NCI-H2107 treated with DMSO at 0.1 percent for 48 hours (cell line): ENCODE results near the gene ZCCHC7.

Experiments
- DNase-seq: peaks from one replicate; lab custom pipeline; 2025; ENCODE audit not compliant: unreplicated experiment; lab: John Stamatoyannopoulos, UW

The ZCCHC7 gene

GRCh38 chr9:37246826-37247225, 126.5 kb downstream of the ZCCHC7 start:
- no peak for DNase-seq

DNA sequence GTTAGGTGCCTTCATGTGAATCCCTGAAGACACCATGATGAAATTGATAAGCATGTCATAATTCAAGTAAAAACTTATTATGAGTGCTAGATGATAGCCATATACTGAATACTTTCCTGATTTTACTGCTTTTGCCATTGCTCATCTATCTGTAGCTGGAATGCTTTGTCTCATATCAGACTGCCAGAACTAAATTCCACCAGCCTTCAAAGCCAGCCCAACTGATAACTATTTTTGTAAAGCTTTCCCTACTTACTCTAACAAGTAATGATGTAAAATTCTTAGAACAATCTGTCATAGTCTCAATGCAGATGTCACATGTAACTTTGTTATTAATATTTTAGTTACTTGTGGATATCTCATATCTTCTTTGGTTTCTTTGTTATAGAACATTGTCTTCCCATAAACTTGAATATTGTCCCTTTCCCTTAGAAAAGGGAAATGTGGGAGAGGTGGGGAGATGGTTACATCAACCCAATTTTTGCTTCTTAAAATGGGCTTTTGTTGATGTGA, 128.3 kb downstream of the ZCCHC7 start:
- no peak for DNase-seq

DNA sequence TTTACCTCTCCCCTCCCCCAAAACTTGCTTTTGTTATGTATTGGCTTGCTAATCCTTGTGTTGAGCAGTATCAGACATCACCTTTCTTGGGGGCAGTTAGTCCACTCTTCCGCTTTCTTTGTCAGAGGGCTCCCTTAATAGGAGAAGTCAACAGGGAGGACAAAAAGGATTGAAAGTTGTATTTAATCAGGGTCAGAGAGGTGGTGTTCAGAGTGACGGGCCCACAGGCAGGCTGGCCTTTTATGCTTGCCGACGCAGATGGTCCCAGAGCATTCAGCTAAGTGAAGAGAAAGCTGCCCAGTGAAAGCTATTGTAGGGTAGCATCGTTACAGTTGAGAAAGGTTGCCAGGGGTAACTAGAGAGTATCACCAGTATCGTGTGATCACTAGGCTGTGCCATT, 131.1 kb downstream of the ZCCHC7 start:
- DNase-seq = no peak

GRCh38 chr9:37253377-37253937, 133.1 kb downstream of the ZCCHC7 start:
- no peak for DNase-seq

DNA sequence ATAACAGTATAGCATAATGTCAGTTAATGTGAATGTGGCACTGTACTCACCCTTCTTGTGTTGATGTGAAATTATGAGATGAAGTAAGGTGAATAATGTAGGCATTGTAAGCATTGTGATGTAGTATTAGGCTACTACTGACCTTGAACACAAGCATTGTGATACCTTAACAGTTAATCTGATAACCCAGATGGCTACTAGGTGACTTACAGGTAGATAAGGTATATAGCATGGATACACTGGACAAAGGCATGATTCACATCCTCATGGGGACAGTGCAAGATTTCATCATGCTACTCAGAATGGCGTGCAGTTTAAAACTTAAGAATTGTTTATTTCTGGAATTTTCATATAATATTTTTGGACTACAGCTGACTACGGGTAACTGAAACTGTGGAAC, 134.8 kb downstream of the ZCCHC7 start:
- no peak for DNase-seq

DNA sequence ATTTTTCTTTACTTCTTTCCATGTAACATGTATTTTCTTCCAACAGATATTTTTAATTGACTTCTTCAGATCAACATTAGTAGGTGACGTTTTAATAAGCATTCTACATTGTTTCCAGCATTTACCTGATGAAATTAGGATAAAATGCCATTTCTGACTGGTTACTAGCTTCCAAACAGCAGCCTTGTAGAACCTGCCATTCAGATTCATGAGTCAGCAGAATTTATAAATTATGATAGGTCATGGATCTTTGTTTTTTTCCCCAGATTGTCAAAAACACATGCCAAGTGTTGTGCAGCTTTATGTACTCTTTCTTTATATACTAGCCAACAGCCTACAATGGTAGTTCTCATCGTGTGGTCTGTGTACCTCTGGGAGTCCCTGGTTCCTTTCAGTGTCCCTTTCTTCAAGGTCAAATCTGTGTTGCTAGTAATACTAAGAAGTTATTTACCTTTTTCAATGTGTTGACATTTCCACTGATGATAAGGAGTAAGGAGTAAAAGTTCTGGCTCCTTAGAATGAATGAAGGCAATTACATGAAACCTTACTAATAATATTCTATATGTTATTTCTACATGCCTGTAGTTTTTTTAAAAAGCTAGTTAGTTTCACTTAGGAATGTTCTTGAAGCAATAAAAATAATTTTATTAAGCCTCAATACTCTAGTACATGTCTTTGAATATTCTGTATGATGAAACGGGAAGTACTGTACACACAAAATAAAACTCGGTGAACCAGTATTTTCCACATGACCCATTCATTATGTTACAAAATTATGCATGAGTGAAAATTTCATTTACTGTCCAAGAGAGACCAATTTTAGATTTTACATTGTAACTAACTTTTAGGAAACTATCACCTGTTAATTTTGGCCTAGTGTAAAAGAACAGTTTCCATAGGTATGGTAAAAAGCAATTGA, 135.8 kb downstream of the ZCCHC7 start:
- DNase-seq = no peak

- DNase-seq = no peak
These were observed 139.6 kb downstream of the ZCCHC7 start for GRCh38 chr9:37259951-37260350.

DNA sequence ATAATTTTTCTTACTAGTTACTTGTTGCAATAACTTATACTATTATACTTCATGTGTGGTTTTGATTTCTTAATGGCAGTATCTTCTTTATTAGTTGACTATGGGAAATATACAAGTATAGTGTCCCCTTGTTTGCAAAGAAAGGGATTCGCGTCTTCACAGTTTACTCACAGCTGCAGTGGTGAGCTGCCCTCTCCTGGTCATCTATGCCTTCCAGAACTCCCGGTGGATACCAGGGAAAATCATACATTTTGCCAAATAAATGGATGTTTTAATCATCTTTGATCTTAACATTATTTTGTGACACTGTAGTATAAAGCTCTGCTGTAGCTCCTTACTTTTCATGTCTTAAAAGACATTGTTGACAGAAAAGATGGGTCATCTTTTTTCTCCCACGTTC, 142.0 kb downstream of the ZCCHC7 start:
- DNase-seq = no peak

DNA sequence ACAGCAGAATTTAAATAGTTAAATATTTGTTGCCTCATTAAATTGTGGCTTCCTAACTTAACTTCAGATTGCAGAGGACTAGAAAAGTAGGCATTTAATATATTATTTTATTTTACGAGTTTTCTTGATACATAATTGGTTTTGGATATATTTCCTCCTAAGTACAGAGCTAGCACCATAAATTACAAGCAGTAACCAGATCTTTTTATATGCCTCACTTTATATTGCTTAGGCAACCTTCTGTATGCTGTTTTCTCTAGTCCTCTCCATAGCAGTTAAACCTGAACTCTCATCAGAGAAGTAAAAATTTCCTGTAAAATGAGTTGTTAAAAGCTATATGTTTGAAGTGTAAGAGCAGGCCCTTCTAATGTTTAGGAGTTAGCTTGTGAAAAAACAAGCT, 144.2 kb downstream of the ZCCHC7 start:
- no peak for DNase-seq

DNA sequence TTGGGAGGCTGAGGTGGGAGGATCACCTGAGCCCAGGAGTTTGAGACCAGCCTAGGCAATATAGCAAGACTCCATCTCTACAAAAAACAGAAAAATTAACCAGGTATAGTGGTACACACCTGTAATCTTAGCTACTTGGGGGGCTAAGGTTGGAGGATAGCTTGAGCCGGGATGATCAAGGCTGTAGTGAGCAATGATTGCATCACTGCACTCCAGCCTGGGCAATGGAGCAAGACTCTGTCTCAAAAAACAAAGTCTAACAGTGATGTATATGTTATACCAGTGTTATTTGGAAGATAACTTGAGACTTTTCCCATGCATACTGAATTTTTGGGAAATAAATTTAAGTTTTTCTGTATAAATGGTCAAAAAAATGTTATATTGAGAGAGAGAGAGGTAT, 146.3 kb downstream of the ZCCHC7 start:
- DNase-seq = no peak

GRCh38 chr9:37269221-37269620, 148.8 kb downstream of the ZCCHC7 start:
- DNase-seq = no peak

DNA sequence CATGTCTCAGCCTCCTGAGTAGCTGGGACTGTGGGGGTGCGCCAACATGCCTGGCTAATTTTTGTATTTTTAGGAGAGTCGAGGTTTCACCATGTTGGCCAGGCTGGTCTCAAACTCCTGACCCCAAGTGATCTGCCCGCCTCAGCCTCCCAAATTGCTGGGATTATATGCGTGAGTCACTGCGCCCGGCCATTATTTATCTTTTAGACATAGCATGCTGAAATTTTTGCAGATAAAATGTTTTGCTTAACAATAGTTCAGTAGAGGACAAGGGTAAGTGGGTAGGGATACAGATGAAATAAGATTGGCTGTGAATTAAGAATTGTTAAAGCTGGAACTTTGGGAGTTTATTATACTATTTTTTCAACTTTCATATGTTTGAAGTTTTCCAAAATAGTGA, 151.3 kb downstream of the ZCCHC7 start:
- no peak for DNase-seq

DNA sequence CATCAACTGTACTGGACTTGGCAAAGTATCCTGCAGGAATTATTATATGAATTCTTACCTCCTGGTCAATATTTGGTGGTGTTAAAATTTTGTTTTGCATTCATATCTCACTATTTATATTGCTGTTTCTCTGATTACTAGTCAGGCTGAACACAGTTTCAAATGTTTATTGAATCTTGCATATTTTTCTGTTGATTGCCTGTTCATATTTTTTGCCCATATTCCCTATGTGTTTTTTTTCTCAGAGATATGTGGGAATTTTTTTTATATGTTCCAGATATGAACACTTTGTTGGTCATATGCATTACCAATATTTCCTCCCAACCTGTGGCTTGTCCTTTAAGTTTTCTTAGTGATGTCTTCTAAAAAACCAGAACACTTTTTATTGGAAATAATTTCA, 153.2 kb downstream of the ZCCHC7 start:
- no peak for DNase-seq

DNA sequence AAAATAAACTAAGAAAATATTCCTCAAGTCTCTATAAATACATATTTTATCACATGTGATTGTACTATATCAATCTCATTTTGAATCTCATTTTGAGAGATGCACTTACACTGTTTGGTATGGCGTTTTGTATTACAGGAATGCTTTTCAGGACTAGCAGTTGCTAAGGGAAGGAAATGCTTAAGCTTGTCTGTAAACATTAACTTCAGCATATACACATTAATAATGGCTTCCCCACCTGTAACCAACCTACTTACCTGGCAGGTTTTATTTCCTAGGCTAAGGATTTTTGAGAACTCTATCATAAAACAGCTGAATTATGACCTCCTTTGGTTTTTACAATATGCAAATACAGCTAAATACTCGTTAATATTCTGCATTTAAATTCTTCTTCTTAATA, 161.2 kb downstream of the ZCCHC7 start:
- DNase-seq = no peak

DNA sequence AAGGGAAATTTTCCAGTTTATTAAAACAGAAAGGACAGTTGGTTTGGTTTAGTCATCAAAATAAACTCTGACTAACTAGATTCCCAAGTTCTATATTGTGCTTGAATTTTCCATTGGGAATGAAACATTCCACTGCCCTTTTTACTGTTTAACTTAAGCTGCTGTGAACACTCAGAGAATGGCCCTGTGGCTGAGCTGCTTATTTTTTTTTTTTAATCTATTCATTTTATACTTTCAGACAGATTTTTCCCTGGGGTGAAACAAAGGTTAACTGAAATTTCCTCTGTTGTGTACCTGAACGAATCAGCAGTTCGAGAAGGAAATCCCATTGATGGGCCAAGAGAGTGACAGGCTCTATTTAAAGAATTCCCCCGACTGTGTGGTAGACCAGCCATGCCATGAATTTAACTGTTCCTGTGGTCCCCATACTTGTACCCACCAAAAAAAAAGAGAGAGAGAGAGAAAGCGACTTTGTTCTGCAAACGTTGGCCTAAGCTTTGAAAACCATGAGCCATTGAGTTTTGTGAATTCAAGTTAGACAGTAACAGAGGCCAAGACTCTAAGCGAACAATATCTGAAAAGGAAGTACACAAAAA, 163.5 kb downstream of the ZCCHC7 start:
- no peak for DNase-seq

DNA sequence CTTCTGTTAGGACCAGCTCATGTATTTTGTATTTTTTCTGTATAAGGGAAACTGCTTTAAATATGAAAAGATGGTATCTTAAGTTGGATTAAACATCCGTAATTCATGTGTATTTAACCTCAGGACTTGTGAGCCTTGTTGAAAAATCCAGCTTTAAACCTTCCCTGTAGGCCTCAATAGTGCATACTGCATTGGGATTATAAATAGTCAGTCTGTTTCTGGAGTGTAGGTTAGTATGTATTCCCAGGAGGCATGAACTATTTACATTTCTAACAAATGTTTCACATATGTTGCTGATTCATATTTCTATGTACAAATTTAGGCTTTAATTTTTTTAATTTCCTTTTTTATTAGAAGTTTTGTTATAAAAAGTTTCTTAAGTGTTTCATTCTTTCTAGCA, 164.3 kb downstream of the ZCCHC7 start:
- no peak for DNase-seq

GRCh38 chr9:37286530-37287175, 166.3 kb downstream of the ZCCHC7 start:
- no peak for DNase-seq

- no peak for DNase-seq
These were observed 166.9 kb downstream of the ZCCHC7 start for GRCh38 chr9:37287317-37287716.

DNA sequence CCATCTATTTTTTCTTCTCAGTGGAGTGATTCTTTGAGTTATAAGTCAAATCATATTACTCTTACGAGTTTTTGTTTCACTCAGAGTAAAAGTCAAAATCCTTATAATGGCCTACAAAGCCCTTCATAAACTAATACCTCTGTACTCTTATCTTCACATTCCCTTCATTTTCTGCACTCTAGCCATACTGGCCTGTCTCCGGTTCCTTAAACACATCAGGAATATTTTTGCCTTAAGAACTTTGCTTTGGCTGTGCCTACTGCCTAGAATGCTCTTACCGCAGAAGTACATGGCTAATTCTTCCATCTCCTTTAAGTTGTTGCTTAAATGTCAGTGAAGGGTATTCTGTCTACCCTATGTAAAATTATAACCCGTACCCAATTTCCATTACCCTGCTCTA, 169.3 kb downstream of the ZCCHC7 start:
- no peak for DNase-seq

DNA sequence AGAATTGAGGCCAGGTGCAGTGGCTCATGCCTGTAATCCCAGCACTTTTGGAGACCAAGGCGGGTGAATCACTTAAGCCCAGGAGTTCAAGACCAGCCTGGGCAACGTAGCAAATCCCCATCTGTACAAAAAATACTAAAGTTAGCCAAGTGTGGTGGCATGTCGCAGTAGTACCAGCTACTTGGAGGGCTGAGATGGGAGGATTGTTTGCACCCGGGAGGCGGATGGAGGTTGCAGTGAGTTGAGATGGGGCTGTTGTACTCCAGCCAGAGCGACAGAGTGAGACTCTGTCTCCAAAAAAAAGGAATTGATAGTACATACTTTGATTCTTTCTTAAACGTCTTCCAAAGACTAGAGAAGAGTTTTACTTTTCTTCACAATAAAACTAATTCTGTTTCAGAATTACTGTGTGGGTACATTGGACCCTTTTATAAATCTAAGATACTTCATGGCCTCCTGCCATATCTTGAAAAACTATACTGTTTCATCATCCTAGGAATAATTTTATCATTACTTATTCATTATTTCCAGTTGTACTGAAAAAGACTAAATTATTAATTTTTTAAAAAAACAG, 170.1 kb downstream of the ZCCHC7 start:
- no peak for DNase-seq

- DNase-seq = no peak
These were observed 170.6 kb downstream of the ZCCHC7 start for GRCh38 chr9:37290940-37291485.
